DMS79 treated with DMSO at 0.1 percent for 48 hours (cell line): ENCODE results near the gene TPRN.

Source experiments
- DNase-seq: peaks from one replicate; lab custom pipeline; 2025; lab: John Stamatoyannopoulos, UW

Gene TPRN

DNA sequence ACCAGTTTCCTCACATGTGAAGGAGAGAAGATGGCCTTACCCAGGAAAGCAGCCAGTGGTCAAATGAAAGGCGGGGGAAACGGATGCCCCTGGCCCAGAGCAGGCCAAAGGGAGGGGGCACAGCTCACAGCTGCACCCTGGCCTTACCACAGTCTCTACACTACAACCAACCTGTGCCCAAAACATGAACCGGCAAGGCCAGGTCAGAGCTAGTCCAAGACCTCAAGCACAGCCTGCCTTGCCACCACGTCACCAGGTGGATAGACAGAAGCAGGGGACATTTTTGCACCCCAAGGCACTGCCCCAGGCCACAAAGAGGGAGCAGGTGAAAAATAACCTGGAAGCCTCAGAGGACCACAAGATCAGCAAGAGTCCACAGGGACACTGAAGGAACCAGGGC lies 57.1 kb downstream of the TPRN start:
- no peak for DNase-seq

DNA sequence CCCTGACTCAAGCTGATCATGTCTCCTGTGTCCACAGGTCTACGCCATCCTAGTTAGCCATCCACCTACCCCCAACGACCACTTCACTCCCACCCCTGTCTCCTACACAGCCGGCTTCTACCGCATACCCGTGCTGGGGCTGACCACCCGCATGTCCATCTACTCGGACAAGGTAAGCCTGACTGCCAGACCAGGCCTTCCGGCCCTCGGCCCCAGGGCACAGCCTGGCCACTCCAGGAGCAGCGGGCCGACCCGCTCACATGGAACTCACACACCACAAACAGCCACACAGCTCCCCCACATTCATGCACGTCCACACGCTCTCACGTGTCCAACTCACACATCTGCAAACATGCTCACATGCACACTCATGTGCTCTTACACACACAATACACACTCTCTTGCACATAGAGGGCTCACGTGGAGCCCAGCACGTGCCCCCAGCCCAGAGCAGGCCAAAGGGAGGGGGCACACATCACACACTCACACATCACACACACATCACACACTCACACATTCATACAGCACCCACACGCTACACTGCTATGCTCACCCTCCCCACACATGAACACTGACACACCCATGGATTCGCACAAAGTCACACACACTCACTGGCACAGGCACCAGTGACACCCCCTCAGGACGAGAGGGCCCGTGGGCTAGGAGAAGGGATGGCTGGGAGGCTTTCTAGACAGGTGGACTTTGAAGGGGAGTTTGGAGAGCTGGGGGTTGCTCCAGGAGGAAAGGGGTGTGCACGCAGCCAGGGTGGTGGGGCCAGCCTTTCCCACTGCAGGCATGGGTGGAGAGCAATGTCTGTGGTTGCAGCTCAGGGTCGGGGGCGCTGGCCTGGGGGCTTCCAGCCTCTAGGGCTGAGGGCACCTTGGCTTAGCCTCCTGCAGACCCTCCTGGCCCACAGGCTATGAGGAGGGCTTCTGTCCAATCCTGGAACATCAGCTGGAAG lies 58.3 kb downstream of the TPRN start:
- no peak for DNase-seq
